B cell (primary cell): ENCODE data around the gene PAQR3. TPM values are rescaled to one million over a fixed set of nuclear protein-coding genes. Genes with fewer than 3 reads are reported as not detected.
"Not testable (repeated sequence)": the region's sequence is repeated elsewhere in the genome, so short reads cannot be mapped to it uniquely, and the experiment has no call there.

ENCODE experiments used
- ATAC-seq: fragments of 200-7000 bp; cut with Tn5 transposase; one replicate; pipeline ENCODE4 v1.10.0; 2021; ENCODE audit warnings: low read depth, mild to moderate bottlenecking, moderate number of reproducible peaks, moderate library complexity
- CTCF ChIA-PET: fragments of 350-600 bp; sonication (Branson Sonifier 250); formaldehyde crosslinking; loops from one replicate; lab custom pipeline; 2021; ENCODE audit warnings: antibody characterized with exemption, inconsistent platforms; lab: Charles Lee
- POLR2A ChIA-PET: fragments of 350-600 bp; sonication (Branson Sonifier 250); formaldehyde crosslinking; loops from one replicate; lab custom pipeline; 2021; ENCODE audit warnings: antibody characterized with exemption; lab: Charles Lee
- DNase-seq: peaks from one replicate; pipeline ENCODE4 v3.0.0; 2013
- H2AFZ ChIP-seq: 2 replicates; pipeline ENCODE4 v1.6.1; 2012; ENCODE audit warnings: mild to moderate bottlenecking, low read depth, low read length; ENCODE audit not compliant: insufficient read depth, poor library complexity, severe bottlenecking
- H3K27ac ChIP-seq, 2 donors: 1 replicate in 1 of 2; 2 replicates in 1 of 2; pipeline ENCODE4 v1.5.1; 2012 to 2013; ENCODE audit warnings: low read length in 2 of 2, mild to moderate bottlenecking in 2 of 2, moderate library complexity in 1 of 2
- H3K27me3 ChIP-seq, 4 experiments: fragments of 200-600 bp in 1 of 4; sonication (generic) in 1 of 4; replicated peaks in 1 of 4; 1 replicate in 2 of 4; 2 replicates in 2 of 4; pipeline versions ENCODE4 v1.6.1 to v1.7.0; 2013 to 2016; ENCODE audit warnings: low read length in 3 of 4, mild to moderate bottlenecking in 2 of 4, mixed read lengths in 1 of 4, moderate library complexity in 1 of 4; ENCODE audit not compliant: insufficient read depth in 4 of 4, control insufficient read depth in 3 of 4; ENCODE audit errors: control extremely low read depth in 1 of 4
- H3K36me3 ChIP-seq, 2 experiments: replicated peaks in 1 of 2; 1 replicate in 1 of 2; 2 replicates in 1 of 2; pipeline versions ENCODE4 v1.6.1 to v1.7.1; 2013; ENCODE audit warnings: low read length in 1 of 2; ENCODE audit not compliant: insufficient read depth in 2 of 2, control insufficient read depth in 1 of 2; ENCODE audit errors: control extremely low read depth in 1 of 2, extremely low read depth in 1 of 2
- H3K4me1 ChIP-seq, 2 donors: fragments of 200-600 bp in 1 of 2; sonication (generic) in 1 of 2; 1 replicate in 1 of 2; 2 replicates in 1 of 2; pipeline versions ENCODE4 v1.5.1 to v1.6.1; 2013 to 2017; ENCODE audit warnings: low read length in 2 of 2; ENCODE audit not compliant: control insufficient read depth in 2 of 2, insufficient read depth in 2 of 2
- H3K4me2 ChIP-seq: replicated peaks from 2 replicates; pipeline ENCODE3; 2012; ENCODE audit warnings: mild to moderate bottlenecking, low read depth, low read length; ENCODE audit not compliant: poor library complexity, severe bottlenecking
- H3K4me3 ChIP-seq, 5 experiments: fragments of 200-600 bp in 1 of 5; sonication (generic) in 1 of 5; 1 replicate in 3 of 5; 2 replicates in 2 of 5; pipeline versions ENCODE4 v1.5.1 to v1.7.0; 2011 to 2016; ENCODE audit warnings: low read length in 4 of 5, mild to moderate bottlenecking in 4 of 5, low read depth in 2 of 5, control low read depth in 1 of 5, moderate library complexity in 1 of 5; ENCODE audit not compliant: insufficient read depth in 1 of 5; ENCODE audit errors: control extremely low read depth in 1 of 5, extremely low read depth in 1 of 5
- H3K79me2 ChIP-seq: fragments of 200-600 bp; sonication (generic); one replicate; pipeline ENCODE4 v1.6.0; 2016; ENCODE audit warnings: low read length; ENCODE audit not compliant: control insufficient read depth, insufficient read depth
- H3K9ac ChIP-seq: fragments of 200-600 bp; sonication (generic); 2 replicates; pipeline ENCODE4 v1.6.1; 2017; ENCODE audit warnings: mild to moderate bottlenecking, low read length, moderate library complexity
- H3K9me3 ChIP-seq, 3 donors: one replicate each; pipeline versions ENCODE4 v1.6.1 to v1.7.1; 2013; ENCODE audit warnings: low read length in 2 of 3; ENCODE audit not compliant: control insufficient read depth in 2 of 3, insufficient read depth in 1 of 3; ENCODE audit errors: control extremely low read depth in 1 of 3
- H4K20me1 ChIP-seq: 2 replicates; pipeline ENCODE4 v1.6.0; 2012; ENCODE audit warnings: mild to moderate bottlenecking, low read length; ENCODE audit not compliant: insufficient read depth, control insufficient read depth, poor library complexity, severe bottlenecking
- H3K27ac Mint-ChIP-seq: one replicate; pipeline ENCODE4 v1.8.0; 2021; ENCODE audit warnings: mixed read lengths
- H3K27me3 Mint-ChIP-seq: one replicate; pipeline ENCODE4 v1.8.0; 2021; ENCODE audit warnings: mixed read lengths
- H3K4me1 Mint-ChIP-seq: one replicate; pipeline ENCODE4 v1.8.0; 2021; ENCODE audit warnings: mixed read lengths
- H3K4me3 Mint-ChIP-seq: one replicate; pipeline ENCODE4 v1.8.0; 2021; ENCODE audit warnings: mixed read lengths
- H3K9me3 Mint-ChIP-seq: one replicate; pipeline ENCODE4 v1.8.0; 2022; ENCODE audit warnings: mixed read lengths; ENCODE audit not compliant: insufficient read depth
- EZH2 ChIP-seq: IDR thresholded peaks from 2 replicates; pipeline ENCODE4 v1.6.1; 2012; ENCODE audit warnings: borderline replicate concordance, low read depth, mild to moderate bottlenecking, moderate library complexity, low read length; ENCODE audit not compliant: insufficient read depth, poor library complexity, severe bottlenecking
- WGBS: methylation state at CpG from one replicate; pipeline ENCODE4 v1.1.5; 2013; ENCODE audit warnings: missing lambda C conversion rate; ENCODE audit not compliant: insufficient coverage; 5-methylcytosine and 5-hydroxymethylcytosine counted together
- intact Hi-C: fragments of 100-400 bp; cut with micrococcal nuclease; formaldehyde crosslinking; loops from one replicate; pipeline ENCODE4 v1.10.0; 2022
- polyA plus RNA-seq: library from polyadenylated mRNA; depleted of rRNA; stranded (reverse); fragments of >200 nt; gene quantifications from 2 replicates; pipeline ENCODE4 v1.2.3, GENCODE V29; 2012
- total RNA-seq, 2 donors: library from RNA; stranded (reverse); fragments of 120-200 nt in 1 of 2; gene quantifications; 1 replicate in 1 of 2; 2 replicates in 1 of 2; pipeline versions ENCODE4 v1.2.3 to v1.2.4, GENCODE V29; 2013 to 2022
- TF ChIP-seq, protein P1 (sequence below): fragments of 200-600 bp; IDR thresholded peaks from one replicate; pipeline ENCODE4 v1.8.0; 2022; ENCODE audit warnings: antibody characterized with exemption, mild to moderate bottlenecking

PAQR3 gene
- total and polyA plus RNA-seq, 2 donors (not counting 1 experiment from before 2014, with no cell fraction given), result 5.3 to 12.6 TPM

DNA sequence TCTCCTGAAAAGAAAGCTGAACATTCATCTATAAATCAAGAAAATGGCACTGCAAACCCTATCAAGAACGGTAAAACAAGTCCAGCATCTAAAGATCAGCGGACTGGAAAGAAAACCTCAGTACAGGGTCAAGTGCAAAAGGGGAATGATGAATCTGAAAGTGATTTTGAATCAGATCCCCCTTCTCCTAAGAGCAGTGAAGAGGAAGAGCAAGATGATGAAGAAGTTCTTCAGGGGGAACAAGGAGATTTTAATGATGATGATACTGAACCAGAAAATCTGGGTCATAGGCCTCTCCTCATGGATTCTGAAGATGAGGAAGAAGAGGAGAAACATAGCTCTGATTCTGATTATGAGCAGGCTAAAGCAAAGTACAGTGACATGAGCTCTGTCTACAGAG, 28.6 kb downstream of the PAQR3 start:
- Mint-ChIP-seq H3K9me3 (no peaks in the 10 kb centered on the region), H3K4me1 (no peaks in the 10 kb centered on the region), H3K4me3 (no peak overlapping the region), H3K27me3 (no peaks in the 10 kb centered on the region), H3K27ac (peak overlapping the region; percentile 3)
- Histone ChIP-seq H3K4me3 (no peak overlapping the region), H3K9me3 (no peaks in the 10 kb centered on the region), H3K27me3 (no peaks in the 10 kb centered on the region), H2AFZ (no peak overlapping the region), H3K4me2 (no peak overlapping the region), H3K9ac (no peak overlapping the region), H3K36me3 (peaks cover 2 to 17% of the 10 kb centered on the region in 2 experiments), H3K79me2 (no peaks in the 10 kb centered on the region), H3K27ac (no peak overlapping the region), H4K20me1 (no peaks in the 10 kb centered on the region), H3K4me1 (no peaks in the 10 kb centered on the region)
- WGBS, result no CpG with 5 or more reads among the region's 2 CpGs
- ATAC-seq (no peak), DNase-seq (no peak)
- ChIA-PET CTCF (no interaction called here), POLR2A (no interaction called here)
- intact Hi-C loops, result no loop called here
- no peak for TF ChIP-seq EZH2
- TF ChIP-seq, protein P1, sequence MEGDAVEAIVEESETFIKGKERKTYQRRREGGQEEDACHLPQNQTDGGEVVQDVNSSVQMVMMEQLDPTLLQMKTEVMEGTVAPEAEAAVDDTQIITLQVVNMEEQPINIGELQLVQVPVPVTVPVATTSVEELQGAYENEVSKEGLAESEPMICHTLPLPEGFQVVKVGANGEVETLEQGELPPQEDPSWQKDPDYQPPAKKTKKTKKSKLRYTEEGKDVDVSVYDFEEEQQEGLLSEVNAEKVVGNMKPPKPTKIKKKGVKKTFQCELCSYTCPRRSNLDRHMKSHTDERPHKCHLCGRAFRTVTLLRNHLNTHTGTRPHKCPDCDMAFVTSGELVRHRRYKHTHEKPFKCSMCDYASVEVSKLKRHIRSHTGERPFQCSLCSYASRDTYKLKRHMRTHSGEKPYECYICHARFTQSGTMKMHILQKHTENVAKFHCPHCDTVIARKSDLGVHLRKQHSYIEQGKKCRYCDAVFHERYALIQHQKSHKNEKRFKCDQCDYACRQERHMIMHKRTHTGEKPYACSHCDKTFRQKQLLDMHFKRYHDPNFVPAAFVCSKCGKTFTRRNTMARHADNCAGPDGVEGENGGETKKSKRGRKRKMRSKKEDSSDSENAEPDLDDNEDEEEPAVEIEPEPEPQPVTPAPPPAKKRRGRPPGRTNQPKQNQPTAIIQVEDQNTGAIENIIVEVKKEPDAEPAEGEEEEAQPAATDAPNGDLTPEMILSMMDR, result no peak

DNA sequence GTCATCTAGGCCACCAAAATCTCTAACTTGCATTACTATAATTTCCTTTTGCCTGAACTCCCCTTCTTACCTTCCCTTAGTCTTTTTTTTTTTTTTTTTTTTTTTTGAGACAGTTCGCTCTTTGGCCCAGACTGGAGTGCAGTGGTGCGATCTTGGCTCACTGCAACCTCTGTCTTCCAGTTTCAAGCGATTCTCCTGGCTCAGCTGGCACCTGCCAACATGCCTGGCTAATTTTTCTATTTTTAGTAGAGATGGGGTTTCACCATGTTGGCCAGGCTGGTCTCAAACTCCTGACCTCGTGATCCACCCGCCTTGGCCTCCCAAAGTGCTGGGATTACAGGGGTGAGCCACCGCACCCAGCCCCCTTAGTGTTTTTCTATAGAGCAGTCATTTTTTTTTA, 30.3 kb downstream of the PAQR3 start:
- intact Hi-C loops, H3K79me2 ChIP-seq, H3K27ac Mint-ChIP-seq, H3K9me3 Mint-ChIP-seq, H2AFZ ChIP-seq, H3K4me3 ChIP-seq, H3K4me1 ChIP-seq, ATAC-seq, H3K4me1 Mint-ChIP-seq, CTCF ChIA-PET, H3K4me2 ChIP-seq, H3K9me3 ChIP-seq, DNase-seq, H3K9ac ChIP-seq, H3K4me3 Mint-ChIP-seq, H3K27me3 Mint-ChIP-seq, H4K20me1 ChIP-seq, POLR2A ChIA-PET, H3K27me3 ChIP-seq, H3K27ac ChIP-seq: not testable (repeated sequence)
- 100% methylated on average over 2 of the region's 6 CpGs for WGBS
- H3K36me3 ChIP-seq, result peaks cover 2 to 20% of the 10 kb centered on the region in 2 experiments
